ENCODE results near the gene INPP4B. TPM values are rescaled to one million over a fixed set of nuclear protein-coding genes. Genes with fewer than 3 reads are reported as not detected.
A peak's percentile ranks its signal among the peaks of the same experiment; 100 is the strongest.

The INPP4B gene
- total RNA-seq, 1 experiment from 2014 or later = 53.7 TPM

DNA sequence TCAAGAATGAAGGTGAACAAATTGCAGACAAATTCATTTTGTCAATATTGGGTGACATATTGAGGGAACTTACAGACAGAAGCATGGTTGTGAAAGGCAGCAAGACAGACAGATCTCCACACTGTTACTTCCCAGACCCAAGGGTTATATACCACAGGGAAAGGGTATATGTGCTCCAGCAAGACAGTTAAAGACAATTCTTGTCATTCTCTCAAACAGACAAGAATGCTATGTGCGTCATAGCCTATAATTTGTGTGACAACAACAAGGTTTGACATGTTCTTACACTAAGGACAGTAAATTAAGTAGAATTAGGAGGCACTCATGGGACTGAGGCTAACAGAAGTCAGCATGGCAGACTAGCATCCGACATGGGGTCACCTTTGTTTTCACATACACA is 214.3 kb downstream of the INPP4B start:
- H3K79me2 ChIP-seq (ENCODE audit: low read depth) = no peaks in the 10 kb centered on the region
- TF ChIP-seq EZH2 (IDR thresholded peaks at IDR 0.05; ENCODE audit: low read depth) = no peak
- TF ChIP-seq, protein P1, sequence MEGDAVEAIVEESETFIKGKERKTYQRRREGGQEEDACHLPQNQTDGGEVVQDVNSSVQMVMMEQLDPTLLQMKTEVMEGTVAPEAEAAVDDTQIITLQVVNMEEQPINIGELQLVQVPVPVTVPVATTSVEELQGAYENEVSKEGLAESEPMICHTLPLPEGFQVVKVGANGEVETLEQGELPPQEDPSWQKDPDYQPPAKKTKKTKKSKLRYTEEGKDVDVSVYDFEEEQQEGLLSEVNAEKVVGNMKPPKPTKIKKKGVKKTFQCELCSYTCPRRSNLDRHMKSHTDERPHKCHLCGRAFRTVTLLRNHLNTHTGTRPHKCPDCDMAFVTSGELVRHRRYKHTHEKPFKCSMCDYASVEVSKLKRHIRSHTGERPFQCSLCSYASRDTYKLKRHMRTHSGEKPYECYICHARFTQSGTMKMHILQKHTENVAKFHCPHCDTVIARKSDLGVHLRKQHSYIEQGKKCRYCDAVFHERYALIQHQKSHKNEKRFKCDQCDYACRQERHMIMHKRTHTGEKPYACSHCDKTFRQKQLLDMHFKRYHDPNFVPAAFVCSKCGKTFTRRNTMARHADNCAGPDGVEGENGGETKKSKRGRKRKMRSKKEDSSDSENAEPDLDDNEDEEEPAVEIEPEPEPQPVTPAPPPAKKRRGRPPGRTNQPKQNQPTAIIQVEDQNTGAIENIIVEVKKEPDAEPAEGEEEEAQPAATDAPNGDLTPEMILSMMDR (conservative IDR thresholded peaks at IDR 0.05) = no peak
- no peak overlapping the region for H3K4me2 ChIP-seq
- H3K4me3 ChIP-seq = no peak overlapping the region
- H4K20me1 ChIP-seq (ENCODE audit: insufficient read depth) = no peaks in the 10 kb centered on the region
- BruUV-seq (replicated peaks) = no TSS peak
- no peak for DNase-seq
- POLR2A ChIA-PET (ENCODE audit: unreplicated experiment) = no interaction called here
- no peaks in the 10 kb centered on the region for H3K4me1 ChIP-seq (replicated peaks; ENCODE audit: insufficient read depth)
- no peaks in the 10 kb centered on the region for H3F3A ChIP-seq (ENCODE audit: insufficient read depth, low read depth)
- no peak overlapping the region for H2AFZ ChIP-seq
- H3K27ac ChIP-seq = no peak overlapping the region
- H3K9me2 ChIP-seq (ENCODE audit: insufficient read depth) = no peaks in the 10 kb centered on the region
- H3K9me3 ChIP-seq (ENCODE audit: insufficient read depth, low read depth) = no peaks in the 10 kb centered on the region
- CTCF ChIA-PET = no interaction called here
- H3K27me3 ChIP-seq (ENCODE audit: insufficient read depth, low read depth) = no peaks in the 10 kb centered on the region
- no peaks in the 10 kb centered on the region for H3K36me3 ChIP-seq (ENCODE audit: low read depth)
- intact Hi-C loops (cut with micrococcal nuclease; ENCODE audit: unreplicated experiment) = no loop called here

DNA sequence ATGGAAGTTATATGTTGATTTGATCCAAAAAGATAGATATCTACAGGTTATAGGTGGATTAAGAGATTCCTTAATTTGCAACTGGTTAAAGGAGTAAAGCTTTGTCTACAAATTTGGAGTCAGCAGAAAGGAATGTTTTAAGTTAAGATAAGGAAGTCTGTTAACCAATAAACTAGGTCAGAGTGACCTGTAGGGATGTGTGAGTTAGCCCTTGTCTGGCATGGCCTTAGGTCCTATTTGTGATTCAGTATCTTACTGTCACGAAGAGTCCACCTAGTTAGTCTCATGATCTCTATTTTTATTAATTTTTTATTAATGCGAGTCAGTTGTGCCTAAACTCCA is 230.8 kb downstream of the INPP4B start:
- H3K4me3 ChIP-seq = peak overlapping the region; percentile 32; the same call in 1 of the 2 replicates
- no peaks in the 10 kb centered on the region for H4K20me1 ChIP-seq (ENCODE audit: insufficient read depth)
- H3K4me1 ChIP-seq (replicated peaks; ENCODE audit: insufficient read depth) = peaks cover 35% of the 10 kb centered on the region
- H3K36me3 ChIP-seq (ENCODE audit: low read depth) = no peaks in the 10 kb centered on the region; the same call in 1 of the 2 replicates
- peaks cover 26% of the 10 kb centered on the region for H3F3A ChIP-seq (ENCODE audit: insufficient read depth, low read depth)
- peak; percentile 15 to 92 for DNase-seq
- POLR2A ChIA-PET (ENCODE audit: unreplicated experiment) = no interaction called here
- H3K27me3 ChIP-seq (ENCODE audit: insufficient read depth, low read depth) = no peaks in the 10 kb centered on the region
- CTCF ChIA-PET = no interaction called here
- peak overlapping the region; percentile 92 for H3K27ac ChIP-seq
- no TSS peak for BruUV-seq (replicated peaks)
- intact Hi-C loops (cut with micrococcal nuclease; ENCODE audit: unreplicated experiment) = loop anchor here (1.0 to 5.0 kb wide), 2 partner anchors 63 to 141 kb away; no protein-coding TSS in a partner anchor
- no peaks in the 10 kb centered on the region for H3K9me2 ChIP-seq (ENCODE audit: insufficient read depth)
- 0 out of 2 replicates have a peak, but pooled peaks cover 9% of the 10 kb centered on the region for H3K9me3 ChIP-seq (ENCODE audit: insufficient read depth, low read depth)
- H2AFZ ChIP-seq = peak overlapping the region; percentile 67; the same call in 1 of the 2 replicates
- TF ChIP-seq, protein P1 (conservative IDR thresholded peaks at IDR 0.05) = no peak
- no peak for TF ChIP-seq EZH2 (IDR thresholded peaks at IDR 0.05; ENCODE audit: low read depth)
- peak overlapping the region; percentile 69 for H3K4me2 ChIP-seq
- no peaks in the 10 kb centered on the region for H3K79me2 ChIP-seq (ENCODE audit: low read depth)

DNA sequence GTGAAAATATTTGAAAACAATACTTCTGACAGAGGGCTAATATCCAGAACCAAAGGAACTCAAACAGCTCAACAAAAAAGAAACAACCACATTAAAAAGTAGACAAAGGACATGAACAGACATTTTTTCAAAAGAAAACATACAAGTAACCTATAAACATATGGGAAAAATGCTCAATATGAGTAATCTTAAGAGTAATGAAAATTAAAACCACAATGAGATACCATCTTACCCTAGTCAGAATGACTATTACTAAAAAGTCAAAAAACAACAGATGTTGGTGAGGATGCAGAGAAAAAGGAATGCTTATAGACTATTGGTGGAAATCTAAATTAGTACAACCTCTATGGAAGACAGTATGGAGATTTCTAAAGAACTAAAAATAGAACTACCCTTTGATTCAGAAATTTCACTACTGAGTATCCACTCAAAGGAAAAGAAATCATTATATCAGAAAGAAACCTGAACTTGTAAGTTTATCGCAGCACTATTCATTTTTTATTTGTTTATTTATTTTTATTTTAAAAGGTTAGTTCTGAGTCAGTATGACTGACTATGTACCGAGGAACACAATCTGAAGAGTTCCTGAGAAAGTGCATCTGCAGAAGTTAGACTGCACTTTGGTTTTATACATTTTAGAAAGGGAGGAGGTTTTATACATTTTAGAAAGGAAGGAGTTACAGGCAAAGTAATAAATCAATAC is 231.3 kb downstream of the INPP4B start:
- intact Hi-C loops (cut with micrococcal nuclease; ENCODE audit: unreplicated experiment) = loop anchor here (1.0 to 5.0 kb wide), 3 partner anchors 62 to 261 kb away; no protein-coding TSS in a partner anchor
- no peaks in the 10 kb centered on the region for H3K9me2 ChIP-seq (ENCODE audit: insufficient read depth)
- no TSS peak for BruUV-seq (replicated peaks)
- H4K20me1 ChIP-seq (ENCODE audit: insufficient read depth) = no peaks in the 10 kb centered on the region
- 0 out of 2 replicates have a peak, but pooled peaks cover 9% of the 10 kb centered on the region for H3K9me3 ChIP-seq (ENCODE audit: insufficient read depth, low read depth)
- POLR2A ChIA-PET (ENCODE audit: unreplicated experiment) = no interaction called here
- H3K4me3 ChIP-seq = peak overlapping the region; percentile 32; the same call in 1 of the 2 replicates
- TF ChIP-seq, protein P1 (conservative IDR thresholded peaks at IDR 0.05) = no peak
- no peak for TF ChIP-seq EZH2 (IDR thresholded peaks at IDR 0.05; ENCODE audit: low read depth)
- H3K79me2 ChIP-seq (ENCODE audit: low read depth) = no peaks in the 10 kb centered on the region
- H3K36me3 ChIP-seq (ENCODE audit: low read depth) = no peaks in the 10 kb centered on the region; the same call in 1 of the 2 replicates
- H3F3A ChIP-seq (ENCODE audit: insufficient read depth, low read depth) = peaks cover 26% of the 10 kb centered on the region
- DNase-seq = peak in 1 of 2 experiments; percentile 54
- CTCF ChIA-PET = interaction anchor here (0.5 kb wide), 2 partner anchors 392 to 486 kb away, joined by 3 read pairs; no protein-coding TSS in a partner anchor
- peaks cover 35% of the 10 kb centered on the region for H3K4me1 ChIP-seq (replicated peaks; ENCODE audit: insufficient read depth)
- no peaks in the 10 kb centered on the region for H3K27me3 ChIP-seq (ENCODE audit: insufficient read depth, low read depth)
- peak overlapping the region; percentile 92 for H3K27ac ChIP-seq
- H3K4me2 ChIP-seq = peak overlapping the region; percentile 69
- H2AFZ ChIP-seq = no peak overlapping the region
